ENCODE results near the gene RAB31.

Gene RAB31

DNA sequence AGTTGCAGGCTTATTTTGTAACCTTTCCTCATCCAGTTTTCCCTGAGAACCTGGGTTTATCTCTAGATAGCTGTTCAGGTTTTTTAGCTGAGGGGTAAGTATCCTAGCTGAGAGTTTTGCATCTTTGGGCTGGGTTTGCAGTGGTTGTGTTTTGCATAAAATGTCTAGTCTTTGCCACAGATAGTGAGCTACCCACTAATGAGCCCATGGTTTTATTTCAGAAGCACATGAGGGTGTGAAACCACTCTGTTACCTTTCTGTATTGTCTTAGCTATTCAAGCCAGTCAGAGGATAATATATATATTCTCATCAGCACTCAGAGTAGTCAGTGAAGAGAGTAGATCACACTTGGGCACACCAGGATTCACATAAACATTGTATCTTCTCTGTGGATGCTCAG lies 153.1 kb downstream of the RAB31 start:
- TF ChIP-seq EZH2 (IDR thresholded peaks at IDR 0.05; ENCODE audit: borderline replicate concordance, low read length): no peak
- TF ChIP-seq, protein P1, sequence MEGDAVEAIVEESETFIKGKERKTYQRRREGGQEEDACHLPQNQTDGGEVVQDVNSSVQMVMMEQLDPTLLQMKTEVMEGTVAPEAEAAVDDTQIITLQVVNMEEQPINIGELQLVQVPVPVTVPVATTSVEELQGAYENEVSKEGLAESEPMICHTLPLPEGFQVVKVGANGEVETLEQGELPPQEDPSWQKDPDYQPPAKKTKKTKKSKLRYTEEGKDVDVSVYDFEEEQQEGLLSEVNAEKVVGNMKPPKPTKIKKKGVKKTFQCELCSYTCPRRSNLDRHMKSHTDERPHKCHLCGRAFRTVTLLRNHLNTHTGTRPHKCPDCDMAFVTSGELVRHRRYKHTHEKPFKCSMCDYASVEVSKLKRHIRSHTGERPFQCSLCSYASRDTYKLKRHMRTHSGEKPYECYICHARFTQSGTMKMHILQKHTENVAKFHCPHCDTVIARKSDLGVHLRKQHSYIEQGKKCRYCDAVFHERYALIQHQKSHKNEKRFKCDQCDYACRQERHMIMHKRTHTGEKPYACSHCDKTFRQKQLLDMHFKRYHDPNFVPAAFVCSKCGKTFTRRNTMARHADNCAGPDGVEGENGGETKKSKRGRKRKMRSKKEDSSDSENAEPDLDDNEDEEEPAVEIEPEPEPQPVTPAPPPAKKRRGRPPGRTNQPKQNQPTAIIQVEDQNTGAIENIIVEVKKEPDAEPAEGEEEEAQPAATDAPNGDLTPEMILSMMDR (IDR thresholded peaks at IDR 0.05; ENCODE audit: low read length): no peak
- H3K9me3 ChIP-seq (ENCODE audit: low read length): no peaks in the 10 kb centered on the region
- no peaks in the 10 kb centered on the region for H3K36me3 ChIP-seq (ENCODE audit: insufficient read depth, low read length)
- no peak overlapping the region for H3K27ac ChIP-seq (ENCODE audit: low read depth, low read length, poor library complexity, severe bottlenecking)
- H3K9me2 ChIP-seq (ENCODE audit: low read depth, low read length): no peaks in the 10 kb centered on the region
- H2AFZ ChIP-seq (ENCODE audit: low read length): no peak overlapping the region
- no peak overlapping the region for H3K4me2 ChIP-seq (ENCODE audit: low read length)
- H4K20me1 ChIP-seq (ENCODE audit: insufficient read depth, low read length): no peaks in the 10 kb centered on the region
- no peaks in the 10 kb centered on the region for H3K79me2 ChIP-seq (ENCODE audit: insufficient read depth, low read length)
- H3K4me3 ChIP-seq (ENCODE audit: low read depth, low read length, poor library complexity, severe bottlenecking): no peak overlapping the region
- no peaks in the 10 kb centered on the region for H3K4me1 ChIP-seq (ENCODE audit: insufficient read depth, low read length, severe bottlenecking)
- no peaks in the 10 kb centered on the region for H3F3A ChIP-seq (ENCODE audit: insufficient read depth, low read length)
- H3K27me3 ChIP-seq (ENCODE audit: insufficient read depth, low read length): peaks cover 5% of the 10 kb centered on the region; the same call in 1 of the 2 replicates
- no peak overlapping the region for H3K9ac ChIP-seq (ENCODE audit: low read length)

- Histone ChIP-seq H3K79me2 (ENCODE audit: insufficient read depth, low read length) (no peaks in the 10 kb centered on the region), H3K4me2 (ENCODE audit: low read length) (no peak overlapping the region), H3K4me3 (ENCODE audit: low read depth, low read length, poor library complexity, severe bottlenecking) (no peak overlapping the region), H3K9me2 (ENCODE audit: low read depth, low read length) (no peaks in the 10 kb centered on the region), H4K20me1 (ENCODE audit: insufficient read depth, low read length) (no peaks in the 10 kb centered on the region), H3K27me3 (ENCODE audit: insufficient read depth, low read length) (peaks cover 5% of the 10 kb centered on the region; the same call in 1 of the 2 replicates), H3K27ac (ENCODE audit: low read depth, low read length, poor library complexity, severe bottlenecking) (no peak overlapping the region), H3K9ac (ENCODE audit: low read length) (no peak overlapping the region), H2AFZ (ENCODE audit: low read length) (no peak overlapping the region), H3F3A (ENCODE audit: insufficient read depth, low read length) (no peaks in the 10 kb centered on the region), H3K36me3 (ENCODE audit: insufficient read depth, low read length) (no peaks in the 10 kb centered on the region), H3K4me1 (ENCODE audit: insufficient read depth, low read length, severe bottlenecking) (no peaks in the 10 kb centered on the region), H3K9me3 (ENCODE audit: low read length) (no peaks in the 10 kb centered on the region)
- TF ChIP-seq, protein P1 (IDR thresholded peaks at IDR 0.05; ENCODE audit: low read length): no peak
- no peak for TF ChIP-seq EZH2 (IDR thresholded peaks at IDR 0.05; ENCODE audit: borderline replicate concordance, low read length)
Observed at GRCh38 chr18:9861933-9862332, 153.8 kb downstream of the RAB31 start.

DNA sequence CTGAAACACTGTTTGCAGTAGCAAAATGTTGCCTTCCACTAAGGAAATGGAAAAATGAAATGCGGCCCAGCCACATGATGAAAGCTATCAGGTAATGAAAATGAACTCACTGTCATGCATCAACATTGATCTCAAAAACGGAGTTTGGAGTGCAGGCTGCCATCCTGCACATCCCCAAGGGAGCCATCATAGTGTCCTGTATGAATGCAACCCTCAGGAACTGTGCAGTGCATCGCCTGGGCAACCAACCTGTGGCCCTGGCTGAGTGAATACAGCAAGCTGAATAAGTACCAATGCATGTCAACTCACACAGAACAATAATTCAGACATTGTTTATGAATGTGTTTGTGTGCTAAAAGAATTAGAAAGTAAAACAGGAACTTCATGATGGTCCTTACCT lies 154.6 kb downstream of the RAB31 start:
- no peak overlapping the region for H3K4me2 ChIP-seq (ENCODE audit: low read length)
- peaks cover 5% of the 10 kb centered on the region; the same call in 1 of the 2 replicates for H3K27me3 ChIP-seq (ENCODE audit: insufficient read depth, low read length)
- no peak overlapping the region for H3K27ac ChIP-seq (ENCODE audit: low read depth, low read length, poor library complexity, severe bottlenecking)
- H3K9me3 ChIP-seq (ENCODE audit: low read length): no peaks in the 10 kb centered on the region
- no peaks in the 10 kb centered on the region for H3K79me2 ChIP-seq (ENCODE audit: insufficient read depth, low read length)
- no peaks in the 10 kb centered on the region for H3K9me2 ChIP-seq (ENCODE audit: low read depth, low read length)
- no peak overlapping the region for H3K9ac ChIP-seq (ENCODE audit: low read length)
- no peak overlapping the region for H2AFZ ChIP-seq (ENCODE audit: low read length)
- no peaks in the 10 kb centered on the region for H3F3A ChIP-seq (ENCODE audit: insufficient read depth, low read length)
- TF ChIP-seq, protein P1 (IDR thresholded peaks at IDR 0.05; ENCODE audit: low read length): no peak
- TF ChIP-seq EZH2 (IDR thresholded peaks at IDR 0.05; ENCODE audit: borderline replicate concordance, low read length): no peak
- no peaks in the 10 kb centered on the region for H3K4me1 ChIP-seq (ENCODE audit: insufficient read depth, low read length, severe bottlenecking)
- H4K20me1 ChIP-seq (ENCODE audit: insufficient read depth, low read length): no peaks in the 10 kb centered on the region
- no peak overlapping the region for H3K4me3 ChIP-seq (ENCODE audit: low read depth, low read length, poor library complexity, severe bottlenecking)
- H3K36me3 ChIP-seq (ENCODE audit: insufficient read depth, low read length): no peaks in the 10 kb centered on the region
